Heart right ventricle (tissue), 16 donors: Measurements from ENCODE around the gene ST3GAL2. TPM values are rescaled to one million over a fixed set of nuclear protein-coding genes. Genes with fewer than 3 reads are reported as not detected.
A peak's percentile ranks its signal among the peaks of the same experiment; 100 is the strongest.
"Not testable (repeated sequence)": the region's sequence is repeated elsewhere in the genome, so short reads cannot be mapped to it uniquely, and the experiment has no call there.

Source experiments
- ATAC-seq, 8 donors: fragments of 200-7000 bp; cut with Tn5 transposase; one replicate each; pipeline ENCODE4 v1.9.1; 2020; ENCODE audit warnings: mild to moderate bottlenecking in 8 of 8, moderate library complexity in 8 of 8, moderate number of reproducible peaks in 1 of 8
- DNase-seq, 2 donors: peaks; one replicate each; pipeline ENCODE4 v3.0.0-alpha.2; 2020
- H3K27ac ChIP-seq, 10 donors: fragments of 200-600 bp; sonication (generic) in 2 of 10; one replicate each; pipeline versions ENCODE4 v1.5.0 to v1.8.0; 2020 to 2022; ENCODE audit warnings: mild to moderate bottlenecking in 3 of 10
- H3K27me3 ChIP-seq, 7 donors: fragments of 200-600 bp; one replicate each; pipeline ENCODE4 v1.8.0; 2021 to 2022; ENCODE audit warnings: mild to moderate bottlenecking in 2 of 7
- H3K36me3 ChIP-seq, 9 donors: fragments of 200-600 bp; sonication (generic) in 1 of 9; one replicate each; pipeline versions ENCODE4 v1.5.0 to v1.8.0; 2020 to 2022; ENCODE audit warnings: mild to moderate bottlenecking in 2 of 9
- H3K4me1 ChIP-seq, 9 donors: fragments of 200-600 bp; sonication (generic) in 1 of 9; one replicate each; pipeline versions ENCODE4 v1.5.0 to v1.8.0; 2020 to 2022; ENCODE audit warnings: mild to moderate bottlenecking in 4 of 9
- H3K4me3 ChIP-seq, 10 donors: fragments of 200-600 bp; sonication (generic) in 2 of 10; one replicate each; pipeline versions ENCODE4 v1.5.0 to v1.8.0; 2020 to 2022; ENCODE audit warnings: mild to moderate bottlenecking in 7 of 10, moderate library complexity in 2 of 10
- H3K9me3 ChIP-seq, 11 donors: fragments of 200-600 bp in 10 of 11; sonication (generic) in 2 of 11; one replicate each; pipeline versions ENCODE4 v1.5.0 to v1.8.0; 2013 to 2022; ENCODE audit warnings: mild to moderate bottlenecking in 2 of 11, control low read depth in 1 of 11, moderate library complexity in 1 of 11
- CTCF ChIP-seq, 9 donors: fragments of 200-600 bp; sonication (generic) in 2 of 9; IDR thresholded peaks; one replicate each; pipeline versions ENCODE4 v1.5.0 to v1.8.0; 2021 to 2022; ENCODE audit warnings: antibody characterized with exemption in 9 of 9, mild to moderate bottlenecking in 5 of 9, moderate library complexity in 1 of 9
- WGBS, 2 donors: extraction: QIAGEN DNeasy Blood & Tissue Kit; methylation state at CpG; one replicate each; pipeline ENCODE4 v1.1.7; 2013; ENCODE audit warnings: inconsistent platforms in 1 of 2; 5-methylcytosine and 5-hydroxymethylcytosine counted together
- intact Hi-C, 10 donors: fragments of 100-400 bp; cut with DNase I; formaldehyde crosslinking; loops; one replicate each; pipeline versions ENCODE4 v1.11.1 to v1.14.2; 2022
- polyA plus RNA-seq, 2 donors: library from polyadenylated mRNA; stranded (reverse); fragments of 200-250 nt; gene quantifications; one replicate each; pipeline ENCODE4 v1.2.3, GENCODE V29; 2013
- total RNA-seq, 10 donors: library from RNA; stranded (reverse); fragmentation: NEBNext Ultra II Directional in 3 of 10; extraction: Animal tissue kit (Norgen Biotek cat#: 25700) in 3 of 10; gene quantifications; one replicate each; pipeline versions ENCODE4 v1.2.1 to v1.2.4, GENCODE V29; 2021 to 2023
- donor health status: Arrhythmogenic right ventricular cardiomyopathy.
- donor health status: ischemic (EF 13 %, LVEDD 7.1; RV severe dilation, severe dysfunction).
- donor health status: healthy with polysubstance abuse.
- donor health status: DM: no; HTN: yes; CAD: no.
- donor health status: DM: no; HTN: no; CAD: no.
- donor health status: ischemic (EF 25% LVEDD 6.9; RV normal size, moderate dysfunction).
- donor health status: ischemic (EF 25% LVEDD 5.7; RV mildly dilated, moderate dysfunction).
- donor health status: healthy.
- donor health status: DM: yes; HTN: yes; CAD: no.
- donor health status: Ischemic cardiomyopathy.
- donor health status: ischemic (EF 35%, LVEDD 5.7; RV mildly dilated, moderate dysfunction).
- donor health status: nonischemic (EF 11% LVEDD 7.7; RV severe dilation, severe dysfunction).
- donor health status: DM: yes; HTN: yes; CAD: no.
- donor health status: PGD.
- donor health status: ischemic (EF 29% LVEDD 5.4; RV normal size, mild dysfunction).
- donor health status: nonischemic (EF 23%, LVEDD 6.1; RV moderate dilation, normal function).

ST3GAL2 gene
- total and polyA plus RNA-seq, 12 donors: 8.0 to 37.1 (median 19.0) TPM

DNA sequence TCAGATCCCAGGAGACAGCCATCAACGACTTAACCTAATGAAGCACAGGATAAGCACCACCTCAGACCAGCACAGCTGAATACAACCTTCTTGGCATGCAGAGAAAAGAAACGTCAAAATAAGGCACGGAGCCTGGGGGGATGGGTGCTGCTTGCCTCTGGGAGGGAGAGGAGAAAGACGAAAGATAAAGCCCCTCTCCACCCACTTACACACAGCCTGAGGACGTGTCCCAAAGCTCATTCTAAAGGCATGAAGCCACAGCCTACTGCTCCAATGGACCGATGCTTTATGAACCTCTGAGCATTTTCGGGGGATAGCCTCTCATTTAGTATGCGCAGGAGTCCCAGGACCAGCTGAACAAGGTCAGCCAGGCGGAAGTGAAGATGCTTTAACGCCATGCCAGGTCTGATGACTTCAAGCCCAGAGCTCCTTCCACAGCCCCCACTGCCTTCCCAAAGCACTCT, 31.1 kb downstream of the ST3GAL2 start:
- no peak for DNase-seq
- intact Hi-C loops: no loop called here
- H3K4me3 ChIP-seq: no peak overlapping the region
- TF ChIP-seq CTCF (IDR thresholded peaks at IDR 0.05): no peak
- H3K27me3 ChIP-seq: no peaks in the 10 kb centered on the region
- H3K27ac ChIP-seq: no peak overlapping the region
- no peaks in the 10 kb centered on the region for H3K9me3 ChIP-seq
- WGBS, 2 donors: 58 to 64% methylated on average over 10 of the region's 10 CpGs
- H3K4me1 ChIP-seq: peaks cover 0 to 40% (median 13%) of the 10 kb centered on the region in 9 donors
- no peak for ATAC-seq
- peaks cover 0 to 22% (median 5%) of the 10 kb centered on the region in 9 donors for H3K36me3 ChIP-seq

GRCh38 chr16:70406104-70406503, 32.8 kb downstream of the ST3GAL2 start:
- intact Hi-C loops, H3K9me3 ChIP-seq, DNase-seq, H3K36me3 ChIP-seq, H3K27ac ChIP-seq, H3K27me3 ChIP-seq, H3K4me3 ChIP-seq, ATAC-seq: not testable (repeated sequence)
- H3K4me1 ChIP-seq: peaks cover 0 to 44% (median 13%) of the 10 kb centered on the region in 9 donors
- WGBS, 2 donors: 91 to 94% methylated on average over 5 of the region's 5 CpGs

DNA sequence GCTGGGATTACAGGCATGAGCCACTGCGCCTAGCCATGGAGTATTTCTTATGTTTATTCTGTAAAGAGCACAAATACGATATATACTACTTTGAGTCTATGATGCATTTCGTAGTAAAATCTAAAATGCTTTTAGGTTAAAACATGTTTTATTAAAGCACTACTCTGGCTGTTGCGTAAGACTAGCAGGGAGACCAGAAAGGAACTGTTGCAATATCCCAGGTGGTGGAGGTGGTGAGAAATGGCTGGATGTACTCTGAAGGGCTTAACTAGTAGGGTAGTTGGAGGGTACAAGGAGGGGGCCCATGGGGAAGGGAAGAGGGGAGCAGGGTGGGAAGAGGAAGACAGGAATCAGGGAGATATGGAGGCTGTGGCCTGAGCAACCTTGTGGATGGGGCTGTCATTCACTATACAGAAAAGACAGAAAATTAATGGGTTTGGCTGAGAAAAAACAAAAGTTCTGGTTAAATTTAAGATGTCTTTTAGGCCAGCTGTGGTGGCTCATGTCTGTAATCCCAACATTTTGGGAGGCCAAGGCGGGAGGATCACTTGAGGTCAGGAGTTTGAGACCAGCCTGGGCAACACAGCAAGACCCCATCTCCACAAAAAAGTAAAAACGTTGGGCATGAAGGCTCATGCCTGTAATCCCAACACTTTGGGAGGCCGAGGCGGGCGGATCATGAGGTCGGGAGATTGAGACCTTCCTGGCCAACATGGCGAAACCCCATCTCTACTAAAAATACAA, 35.8 kb downstream of the ST3GAL2 start:
- intact Hi-C loops: loop anchor here in 1 of 10 donors (5.0 kb wide), 1 partner anchor 34 kb away; the partner anchor contains the start of gene ST3GAL2
- H3K27ac ChIP-seq: peak overlapping the region in 1 of 10 donors; percentile 81
- no peaks in the 10 kb centered on the region for H3K9me3 ChIP-seq
- H3K36me3 ChIP-seq: peaks cover 0 to 30% (median 5%) of the 10 kb centered on the region in 9 donors
- no peak overlapping the region for H3K4me3 ChIP-seq
- WGBS, 2 donors: 95% methylated on average over 11 of the region's 11 CpGs
- TF ChIP-seq CTCF (IDR thresholded peaks at IDR 0.05): no peak
- no peak for DNase-seq
- no peak for ATAC-seq
- peaks cover 0 to 34% (median 7%) of the 10 kb centered on the region in 9 donors for H3K4me1 ChIP-seq
- no peaks in the 10 kb centered on the region for H3K27me3 ChIP-seq

GRCh38 chr16:70399951-70400350, 38.9 kb downstream of the ST3GAL2 start:
- peaks cover 0 to 25% (median 6%) of the 10 kb centered on the region in 9 donors for H3K4me1 ChIP-seq
- 83 to 87% methylated on average over 10 of the region's 10 CpGs for WGBS, 2 donors
- no peak for DNase-seq

More at GRCh38 chr16:70399951-70400350, 38.9 kb downstream of the ST3GAL2 start:
- no peaks in the 10 kb centered on the region for H3K9me3 ChIP-seq
- H3K36me3 ChIP-seq: peaks cover 0 to 53% (median 11%) of the 10 kb centered on the region in 9 donors
- intact Hi-C loops: loop anchor here in 4 of 10 donors (5.0 to 10.0 kb wide), 3 partner anchors 37 to 75 kb away; partner anchors contain the start of gene ST3GAL2 (in 1 of the 4)
- H3K27ac ChIP-seq: no peak overlapping the region
- no peaks in the 10 kb centered on the region for H3K27me3 ChIP-seq
- H3K4me3 ChIP-seq: no peak overlapping the region
- no peak for ATAC-seq
- TF ChIP-seq CTCF (IDR thresholded peaks at IDR 0.05): no peak
